ENCODE data around the gene SPACA7. TPM values are rescaled to one million over a fixed set of nuclear protein-coding genes. Genes with fewer than 3 reads are reported as not detected.

Gene SPACA7
- total and polyA plus RNA-seq, 10 of the 15 experiments (the other 5 are each of a cell fraction or from before 2014, with no cell fraction given): not detected

DNA sequence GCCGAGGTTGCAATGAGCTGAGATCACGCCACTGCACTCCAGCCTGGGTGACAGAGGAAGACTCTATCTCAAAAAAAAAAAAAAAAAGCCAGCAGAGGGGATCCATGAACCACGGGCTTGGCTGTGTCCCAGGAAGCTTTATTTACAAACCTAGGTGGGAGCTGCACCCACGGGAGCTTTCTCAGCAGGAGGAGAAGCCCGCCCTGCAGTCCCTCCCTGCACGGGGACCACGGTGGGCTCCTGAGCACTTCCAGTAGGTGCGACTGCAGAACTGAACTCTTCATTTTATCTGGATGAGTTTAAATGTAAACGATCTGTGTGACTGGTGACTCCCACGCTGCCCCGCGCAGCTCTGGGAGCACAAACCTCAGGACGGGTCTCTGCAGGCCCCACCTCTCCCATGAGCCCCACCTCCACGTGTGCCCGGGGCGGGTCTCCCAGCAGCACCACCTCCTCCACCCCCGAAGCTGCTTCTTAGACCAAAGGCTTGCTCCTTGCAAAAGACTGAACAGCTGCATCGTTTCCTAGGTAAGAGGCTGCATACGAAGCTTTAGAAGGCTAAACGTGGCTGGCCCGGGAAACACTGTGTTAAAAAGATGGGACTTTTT, 66.4 kb downstream of the SPACA7 start:
- Histone ChIP-seq H2AFZ (ENCODE audit: control insufficient read depth, low read depth, low read length) (no peak overlapping the region), H3K9me3 (replicated peaks; ENCODE audit: control insufficient read depth, insufficient read depth, low read length) (no peaks in the 10 kb centered on the region), H3K27ac (ENCODE audit: control insufficient read depth, insufficient read depth) (no peak overlapping the region), H3K27me3 (replicated peaks in 1 of 2; ENCODE audit: control insufficient read depth in 2 of 2, insufficient read depth in 2 of 2, low read length in 1 of 2) (no peaks in the 10 kb centered on the region), H3K4me1 (ENCODE audit: control insufficient read depth, insufficient read depth, low read length) (no peaks in the 10 kb centered on the region), H3K4me3 (no peak overlapping the region), H3K79me2 (ENCODE audit: control insufficient read depth, insufficient read depth, low read length) (no peaks in the 10 kb centered on the region), H4K20me1 (ENCODE audit: control insufficient read depth, insufficient read depth) (no peaks in the 10 kb centered on the region), H3K36me3 (ENCODE audit: control insufficient read depth in 2 of 2, insufficient read depth in 2 of 2, low read length in 1 of 2) (no peaks in the 10 kb centered on the region), H3K4me2 (ENCODE audit: control insufficient read depth, insufficient read depth) (no peak overlapping the region), H3K9ac (ENCODE audit: control insufficient read depth, insufficient read depth, low read length) (no peak overlapping the region)
- no peak for DNase-seq (ENCODE audit: low read depth, low spot score)
- SMC1A ChIA-PET (ENCODE audit: uncharacterized antibody, unreplicated experiment): interaction anchor here (0.9 to 1.5 kb wide), 3 partner anchors 166 to 1374 kb away, joined by 3 to 4 read pairs (median 3); no protein-coding TSS in a partner anchor
- ATAC-seq: no peak
- BruUV-seq (replicated peaks): no TSS peak
- WGBS (ENCODE audit: insufficient coverage, insufficient replicate concordance, low lambda C conversion rate, missing lambda C conversion rate): 47% methylated on average over 20 of the region's 21 CpGs
- in situ Hi-C loops (cut with MboI): loop anchor here (5.0 to 25.0 kb wide), 2 partner anchors 970 to 1355 kb away; no protein-coding TSS in a partner anchor
- CTCF ChIA-PET: interaction anchor here (0.8 to 2.6 kb wide), 6 partner anchors 15 to 969 kb away, joined by 3 to 14 read pairs (median 4); no protein-coding TSS in a partner anchor
- RAD21 ChIA-PET (ENCODE audit: unreplicated experiment): interaction anchor here (1.2 to 2.4 kb wide), 2 partner anchors 965 to 968 kb away, joined by 3 to 12 read pairs; no protein-coding TSS in a partner anchor
- no peak for FAIRE-seq
- POLR2A ChIA-PET: no interaction called here
- TF ChIP-seq SP1 (IDR thresholded peaks at IDR 0.05; ENCODE audit: low read depth, low read length): no peak
- TF ChIP-seq, protein P1, sequence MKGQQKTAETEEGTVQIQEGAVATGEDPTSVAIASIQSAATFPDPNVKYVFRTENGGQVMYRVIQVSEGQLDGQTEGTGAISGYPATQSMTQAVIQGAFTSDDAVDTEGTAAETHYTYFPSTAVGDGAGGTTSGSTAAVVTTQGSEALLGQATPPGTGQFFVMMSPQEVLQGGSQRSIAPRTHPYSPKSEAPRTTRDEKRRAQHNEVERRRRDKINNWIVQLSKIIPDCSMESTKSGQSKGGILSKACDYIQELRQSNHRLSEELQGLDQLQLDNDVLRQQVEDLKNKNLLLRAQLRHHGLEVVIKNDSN (IDR thresholded peaks at IDR 0.05; ENCODE audit: borderline replicate concordance, extremely low read length, insufficient read depth, low read depth, low read length): no peak
- TF ChIP-seq NR2C1 (IDR thresholded peaks at IDR 0.05): no peak
- no peak for TF ChIP-seq NFYB (IDR thresholded peaks at IDR 0.05; ENCODE audit: insufficient read depth, low read depth, low read length)
- TF ChIP-seq RBBP5 (conservative IDR thresholded peaks at IDR 0.05): no peak
- intact Hi-C loops (cut with micrococcal nuclease; ENCODE audit: unreplicated experiment): loop anchor here (10.0 kb wide), 1 partner anchor 162 kb away; no protein-coding TSS in a partner anchor
